OCI-LY1 (cell line): Measurements from ENCODE around the gene SMPD3.
A peak's percentile ranks its signal among the peaks of the same experiment; 100 is the strongest.

Source experiments
- CTCF ChIP-seq: fragments of 200-600 bp; sonication (generic), shearing (Covaris generic); IDR thresholded peaks from 2 replicates; pipeline ENCODE4 v1.5.1; 2017; ENCODE audit warnings: mild to moderate bottlenecking, antibody characterized with exemption, low read length, moderate library complexity, mixed read lengths
- EZH2 ChIP-seq: fragments of 200-600 bp; sonication (generic), shearing (Covaris generic); IDR thresholded peaks from 2 replicates; pipeline ENCODE4 v1.8.0; 2017; ENCODE audit warnings: borderline replicate concordance, mixed run types, mild to moderate bottlenecking, antibody characterized with exemption, low read length, moderate library complexity, mixed read lengths

DNA sequence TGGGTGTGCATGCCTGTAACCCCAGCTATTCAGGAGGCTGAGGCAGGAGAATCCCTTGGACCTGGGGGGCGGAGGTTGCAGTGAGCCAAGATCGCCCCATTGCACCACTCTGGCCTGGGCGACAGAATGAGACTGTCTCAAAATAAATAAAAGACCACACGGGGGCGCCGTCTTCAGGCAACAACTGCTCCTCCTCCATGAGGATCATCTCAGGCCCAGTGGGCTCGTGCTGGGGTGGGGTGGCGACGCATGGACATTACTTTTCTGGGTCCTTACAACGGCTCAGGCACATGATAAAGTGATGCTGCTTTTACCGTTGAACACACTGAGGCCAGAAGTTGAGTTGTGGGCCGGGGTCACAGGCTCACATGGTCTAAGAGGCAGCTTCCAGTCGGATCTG, 81.3 kb downstream of the SMPD3 start:
- TF ChIP-seq CTCF (peak; percentile 43), EZH2 (no peak)
